Adrenal gland (tissue), 12 donors: ENCODE results near the gene AGXT. TPM values are rescaled to one million over a fixed set of nuclear protein-coding genes. Genes with fewer than 3 reads are reported as not detected.

Experiments
- DNase-seq, 7 donors: peaks; one replicate each; pipeline ENCODE4 v3.0.0-alpha.2; 2019 to 2020
- H3K27ac ChIP-seq, 5 donors: fragments of 200-600 bp; sonication (generic) in 4 of 5; 1 replicate in 3 of 5; 2 replicates in 2 of 5; pipeline versions ENCODE4 v1.5.1 to v1.8.0; 2016 to 2020; ENCODE audit warnings: mild to moderate bottlenecking in 1 of 5
- H3K27me3 ChIP-seq: fragments of 200-600 bp; 2 replicates; pipeline ENCODE4 v1.8.0; 2021
- H3K36me3 ChIP-seq, 2 donors: fragments of 200-600 bp; replicated peaks in 1 of 2; 1 replicate in 1 of 2; 2 replicates in 1 of 2; pipeline versions ENCODE4 v1.5.1 to v1.8.0; 2018 to 2022
- H3K4me1 ChIP-seq, 2 donors: fragments of 200-600 bp; replicated peaks in 1 of 2; 1 replicate in 1 of 2; 2 replicates in 1 of 2; pipeline versions ENCODE4 v1.5.1 to v1.8.0; 2018 to 2021
- H3K4me3 ChIP-seq, 4 donors: fragments of 200-600 bp; sonication (generic) in 3 of 4; one replicate each; pipeline ENCODE4 v1.5.1; 2016 to 2018
- H3K9me3 ChIP-seq, 3 donors: fragments of 200-600 bp; sonication (generic) in 1 of 3; replicated peaks in 1 of 3; 1 replicate in 2 of 3; 2 replicates in 1 of 3; pipeline versions ENCODE4 v1.5.1 to v1.8.0; 2016 to 2021
- POLR2A ChIP-seq, 2 donors: fragments of 450-650 bp; IDR thresholded peaks; one replicate each; pipeline ENCODE4 v1.6.1; 2017; ENCODE audit warnings: antibody characterized with exemption in 2 of 2, mild to moderate bottlenecking in 2 of 2, moderate library complexity in 1 of 2
- WGBS, 4 donors: extraction: QIAGEN DNeasy Blood & Tissue Kit in 2 of 4; methylation state at CpG; one replicate each; pipeline versions ENCODE4 v1.1.5 to v1.1.7; 2013 to 2017; 5-methylcytosine and 5-hydroxymethylcytosine counted together
- intact Hi-C, 2 donors: fragments of 100-400 bp; cut with DNase I; formaldehyde crosslinking; loops; one replicate each; pipeline versions ENCODE4 v1.14.1 to v1.15.0; 2022 to 2023
- polyA plus RNA-seq, 3 donors: library from polyadenylated mRNA; stranded (reverse); fragments of 200-250 nt in 2 of 3; fragments of 350-450 nt in 1 of 3; fragmentation: Illumina TruSeq in 1 of 3; extraction: RNeasy Lipid Tissue Mini Kit (QIAGEN cat#74804) in 1 of 3; gene quantifications; one replicate each; pipeline ENCODE4 v1.2.3, GENCODE V29; 2013 to 2014
- total RNA-seq, 9 donors: library from RNA; depleted of rRNA in 4 of 9; stranded (reverse); fragments of >200 nt in 4 of 9; fragments of 120-200 nt in 1 of 9; fragmentation: NEBNext Ultra II Directional in 1 of 9; extraction: Animal tissue kit (Norgen Biotek cat#: 25700) in 1 of 9; gene quantifications; one replicate each; pipeline versions ENCODE4 v1.1.0 to v1.2.4, GENCODE V29; 2013 to 2023
- TF ChIP-seq, protein P1 (sequence below), 6 experiments: fragments of 450-650 bp in 4 of 6; fragments of 200-600 bp in 2 of 6; sonication (generic) in 1 of 6; IDR thresholded peaks; 1 replicate in 5 of 6; 2 replicates in 1 of 6; pipeline versions ENCODE4 v1.5.1 to v1.8.0; 2016 to 2021; ENCODE audit warnings: antibody characterized with exemption in 6 of 6, mild to moderate bottlenecking in 2 of 6, moderate library complexity in 1 of 6
- donor health status: healthy with polysubstance abuse.
- donor health status: Bipolar disorder and iron deficiency.
- donor health status: DM: yes; HTN: yes; CAD: no.
- donor health status: DM: no; HTN: no; CAD: no.
- donor health status: DM: no; HTN: no; CAD: no.
- donor health status: DM: yes; HTN: yes; CAD: no.

Gene AGXT
- total and polyA plus RNA-seq, 12 donors = 0.14 to 1.2 (median 0.47) TPM; not detected in 3

DNA sequence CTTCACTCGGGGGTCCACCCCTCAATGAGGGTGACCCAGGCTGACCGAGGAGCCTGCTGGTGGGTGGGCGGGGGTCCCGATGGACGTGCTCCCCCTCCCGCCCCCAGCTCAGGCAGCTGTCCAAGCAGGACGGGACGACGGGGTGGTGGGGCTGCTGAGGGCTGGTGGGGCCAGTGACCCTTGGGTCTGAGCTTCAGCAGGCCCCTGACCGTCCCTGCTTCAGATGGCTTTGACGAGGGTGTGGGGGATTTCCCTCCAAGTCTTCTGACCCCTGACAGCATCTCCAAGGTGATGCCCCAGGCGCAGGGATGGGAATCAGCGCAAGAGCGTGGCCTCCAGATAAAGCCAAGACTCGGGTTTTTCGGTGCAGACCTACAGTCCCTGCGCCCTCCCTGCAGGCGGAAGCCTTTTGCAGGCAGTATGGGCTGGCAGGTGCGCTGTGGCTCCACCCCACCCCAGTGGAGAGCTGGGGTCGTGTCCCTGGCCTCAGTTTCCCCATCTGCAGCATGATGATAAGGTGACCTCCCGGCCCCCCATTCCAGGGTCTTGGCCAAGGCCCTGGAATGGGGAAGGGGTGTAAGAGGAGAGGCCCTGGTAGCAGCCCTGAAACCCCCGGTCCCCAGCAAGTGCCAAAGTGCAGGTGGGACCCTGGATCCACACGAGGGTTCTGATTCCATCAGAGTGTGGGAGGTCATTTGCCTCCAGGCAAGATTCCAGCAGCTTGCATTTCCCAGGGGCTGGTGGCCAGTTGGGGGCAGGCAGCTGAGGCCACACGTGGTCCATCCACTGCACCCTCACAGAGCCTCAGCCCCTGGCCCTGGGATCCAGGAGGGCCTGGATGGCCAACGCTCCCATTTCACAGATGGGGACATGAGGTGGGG is 46.3 kb downstream of the AGXT start:
- H3K4me3 ChIP-seq = no peak overlapping the region
- no peaks in the 10 kb centered on the region for H3K9me3 ChIP-seq
- TF ChIP-seq POLR2A (IDR thresholded peaks at IDR 0.05) = no peak
- TF ChIP-seq, protein P1, sequence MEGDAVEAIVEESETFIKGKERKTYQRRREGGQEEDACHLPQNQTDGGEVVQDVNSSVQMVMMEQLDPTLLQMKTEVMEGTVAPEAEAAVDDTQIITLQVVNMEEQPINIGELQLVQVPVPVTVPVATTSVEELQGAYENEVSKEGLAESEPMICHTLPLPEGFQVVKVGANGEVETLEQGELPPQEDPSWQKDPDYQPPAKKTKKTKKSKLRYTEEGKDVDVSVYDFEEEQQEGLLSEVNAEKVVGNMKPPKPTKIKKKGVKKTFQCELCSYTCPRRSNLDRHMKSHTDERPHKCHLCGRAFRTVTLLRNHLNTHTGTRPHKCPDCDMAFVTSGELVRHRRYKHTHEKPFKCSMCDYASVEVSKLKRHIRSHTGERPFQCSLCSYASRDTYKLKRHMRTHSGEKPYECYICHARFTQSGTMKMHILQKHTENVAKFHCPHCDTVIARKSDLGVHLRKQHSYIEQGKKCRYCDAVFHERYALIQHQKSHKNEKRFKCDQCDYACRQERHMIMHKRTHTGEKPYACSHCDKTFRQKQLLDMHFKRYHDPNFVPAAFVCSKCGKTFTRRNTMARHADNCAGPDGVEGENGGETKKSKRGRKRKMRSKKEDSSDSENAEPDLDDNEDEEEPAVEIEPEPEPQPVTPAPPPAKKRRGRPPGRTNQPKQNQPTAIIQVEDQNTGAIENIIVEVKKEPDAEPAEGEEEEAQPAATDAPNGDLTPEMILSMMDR (IDR thresholded peaks at IDR 0.05) = peak in 1 of 6 experiments; percentile 27
- H3K27ac ChIP-seq = no peak overlapping the region
- no peaks in the 10 kb centered on the region for H3K27me3 ChIP-seq
- DNase-seq = no peak
- intact Hi-C loops = no loop called here
- 33 to 58% (median 49%) methylated on average over 3 to 25 of the region's 25 CpGs for WGBS, 4 donors
- no peaks in the 10 kb centered on the region for H3K36me3 ChIP-seq
- peaks cover 9 to 14% of the 10 kb centered on the region in 2 donors for H3K4me1 ChIP-seq

GRCh38 chr2:240915526-240916341 is 47.1 kb downstream of the AGXT start:
- intact Hi-C loops = no loop called here
- H3K27me3 ChIP-seq = no peaks in the 10 kb centered on the region
- WGBS, 4 donors = 54 to 63% (median 55%) methylated on average over 18 to 34 of the region's 34 CpGs
- no peaks in the 10 kb centered on the region for H3K9me3 ChIP-seq
- peaks cover 9 to 14% of the 10 kb centered on the region in 2 donors for H3K4me1 ChIP-seq
- no peak overlapping the region for H3K27ac ChIP-seq
- peak in 1 of 7 donors; percentile 10 for DNase-seq
- no peak overlapping the region for H3K4me3 ChIP-seq
- no peak for TF ChIP-seq POLR2A (IDR thresholded peaks at IDR 0.05)
- TF ChIP-seq, protein P1 (IDR thresholded peaks at IDR 0.05) = no peak
- no peaks in the 10 kb centered on the region for H3K36me3 ChIP-seq

GRCh38 chr2:240916571-240917008 is 48.0 kb downstream of the AGXT start:
- H3K27ac ChIP-seq = no peak overlapping the region
- H3K9me3 ChIP-seq = no peaks in the 10 kb centered on the region
- no peaks in the 10 kb centered on the region for H3K27me3 ChIP-seq
- intact Hi-C loops = no loop called here
- peaks cover 9 to 14% of the 10 kb centered on the region in 2 donors for H3K4me1 ChIP-seq
- H3K4me3 ChIP-seq = no peak overlapping the region
- 34 to 58% (median 57%) methylated on average over 10 to 24 of the region's 24 CpGs; no CpG with 5 or more reads in 1 of the 4 donors for WGBS, 4 donors
- TF ChIP-seq, protein P1 (IDR thresholded peaks at IDR 0.05) = no peak
- TF ChIP-seq POLR2A (IDR thresholded peaks at IDR 0.05) = no peak
- no peaks in the 10 kb centered on the region for H3K36me3 ChIP-seq
- DNase-seq = peak in 4 of 7 donors; percentile 14 to 47 (median 24)
